ENCODE measurements around the gene FBXO31. TPM values are rescaled to one million over a fixed set of nuclear protein-coding genes. Genes with fewer than 3 reads are reported as not detected.
"Not testable (repeated sequence)": the region's sequence is repeated elsewhere in the genome, so short reads cannot be mapped to it uniquely, and the experiment has no call there.

FBXO31 gene
- polyA plus RNA-seq, 3 donors from 2014 or later = 13.0 to 24.8 (median 14.9) TPM

DNA sequence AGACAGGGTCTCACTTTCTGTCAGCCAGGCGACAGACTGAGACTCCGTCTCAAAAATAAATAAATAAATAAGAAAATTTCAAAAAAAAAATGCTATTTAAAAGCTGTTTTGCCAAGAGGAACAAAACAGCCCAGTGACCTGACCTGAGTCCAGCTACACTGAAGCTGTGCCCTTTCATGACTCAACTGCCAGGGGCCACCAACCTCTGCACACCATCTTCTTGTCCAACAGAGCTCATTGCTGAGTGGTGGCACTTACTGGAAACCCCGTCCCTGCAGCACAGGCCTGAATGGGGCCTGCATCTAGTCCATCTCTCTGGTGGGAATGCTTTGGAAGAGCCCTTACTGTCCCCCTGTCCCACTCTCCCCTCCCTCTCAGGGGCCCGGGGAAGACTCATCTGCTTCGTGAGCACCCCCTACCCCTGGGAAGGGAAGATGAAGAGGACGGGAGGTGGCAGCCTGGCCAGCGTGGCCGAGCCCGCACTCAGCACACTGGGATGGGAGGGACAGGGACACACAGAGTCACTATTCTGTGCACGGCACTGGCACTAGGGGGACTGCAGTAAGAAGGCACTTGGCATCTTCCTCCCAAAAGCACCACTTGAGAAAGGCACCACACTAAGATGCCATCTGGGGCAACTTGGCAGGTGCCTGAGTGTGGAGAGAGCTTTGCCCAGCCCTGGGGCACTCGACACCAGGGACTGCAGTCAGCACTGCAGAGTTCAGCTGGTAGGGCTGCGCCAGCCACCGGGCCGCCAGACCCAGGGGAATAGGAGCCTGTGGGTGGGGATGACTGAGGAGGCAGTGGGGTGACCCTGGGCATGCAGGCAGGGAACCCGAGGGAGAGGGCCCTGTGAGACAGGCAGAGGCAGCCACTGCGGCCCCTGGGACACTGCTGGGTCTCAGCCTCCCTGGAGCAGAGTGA is 13.5 kb downstream of the FBXO31 start:
- no peak overlapping the region for H3K4me3 Mint-ChIP-seq
- no peak overlapping the region for H3K27ac Mint-ChIP-seq
- H3K27me3 Mint-ChIP-seq (ENCODE audit: low read depth in 3 of 3) = peaks cover 0 to 4% (median 0%) of the 10 kb centered on the region in 3 donors
- no peaks in the 10 kb centered on the region for H3K9me3 Mint-ChIP-seq
- DNase-seq = no peak
- peaks cover 27 to 40% of the 10 kb centered on the region in 2 donors for H3K4me1 Mint-ChIP-seq
- no peaks in the 10 kb centered on the region for H3K36me3 Mint-ChIP-seq

DNA sequence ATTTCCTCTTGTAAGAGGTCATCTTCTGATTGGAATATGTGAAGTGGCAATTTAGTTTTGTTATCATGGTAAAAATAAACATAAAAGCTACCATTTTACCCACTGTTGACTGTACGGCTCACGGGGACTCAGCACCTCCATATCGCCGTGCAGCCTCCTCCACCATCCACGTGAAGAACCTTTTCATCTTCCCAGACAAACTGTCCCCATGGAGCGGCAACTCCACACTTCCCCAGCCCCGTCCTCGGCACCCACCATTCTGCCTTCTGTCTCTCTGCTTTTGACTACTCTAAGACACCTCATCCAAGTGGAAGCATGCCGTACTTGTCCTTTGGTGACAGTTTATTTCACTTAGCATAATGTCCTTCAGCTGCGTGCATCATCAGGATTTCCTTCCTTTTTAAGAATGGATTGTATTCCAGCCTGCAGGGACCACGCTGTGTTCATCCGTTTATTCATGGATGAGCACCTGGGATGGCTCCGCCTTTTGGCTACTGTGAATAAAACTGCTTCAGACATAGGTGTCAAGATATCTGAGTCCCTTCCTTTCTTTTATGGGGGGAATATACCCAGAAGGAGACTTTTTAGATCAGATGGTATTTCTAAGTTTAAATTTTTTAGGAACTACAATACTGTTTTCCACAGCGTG is 14.3 kb downstream of the FBXO31 start:
- DNase-seq = no peak
- no peak overlapping the region for H3K4me3 Mint-ChIP-seq

DNA sequence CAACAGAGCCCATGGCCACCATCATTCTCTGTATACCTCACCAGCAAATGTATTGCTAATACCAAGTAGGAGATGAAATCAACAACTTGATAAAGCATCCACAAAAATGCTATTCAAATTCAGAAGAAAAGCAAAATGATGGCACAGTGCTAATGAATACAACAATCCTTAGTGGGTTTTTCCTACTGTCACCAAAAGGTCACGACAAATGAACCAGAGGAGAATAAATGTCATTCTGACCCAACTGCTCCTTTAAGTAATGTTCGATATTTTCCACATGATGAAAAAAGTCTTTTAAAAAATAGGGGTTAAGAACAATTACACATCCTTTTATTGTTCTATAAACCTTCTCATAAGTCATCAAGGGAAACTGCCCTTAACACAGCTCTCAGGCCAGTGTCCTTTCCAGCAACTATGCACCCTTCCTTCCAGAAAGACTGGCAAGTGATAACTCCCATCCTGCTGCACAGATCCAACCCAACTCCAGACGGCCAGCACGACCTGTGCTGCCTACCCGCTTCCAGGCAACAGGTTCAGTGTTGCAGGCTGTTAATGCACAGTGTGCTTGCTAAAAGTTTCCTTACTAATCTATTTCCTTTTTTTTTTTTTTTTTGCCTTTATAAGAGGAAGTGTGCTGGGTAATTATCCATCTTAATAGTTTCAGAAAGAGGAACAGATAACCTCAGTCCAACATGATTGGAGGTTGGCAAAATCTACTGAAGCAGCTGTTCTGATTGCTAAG is 15.4 kb downstream of the FBXO31 start:
- Mint-ChIP-seq H3K9me3 (no peaks in the 10 kb centered on the region), H3K27ac (peak overlapping the region in 2 of 6 donors; percentile 11 to 53), H3K36me3 (peaks cover 0 to 4% (median 0%) of the 10 kb centered on the region in 3 donors), H3K4me3 (no peak overlapping the region), H3K27me3 (ENCODE audit: low read depth in 3 of 3) (peaks cover 0 to 2% (median 2%) of the 10 kb centered on the region in 3 donors), H3K4me1 (peaks cover 28 to 55% of the 10 kb centered on the region in 2 donors)
- no peak for DNase-seq

More for the DNA sequence above, 14.3 kb downstream of the FBXO31 start:
- Mint-ChIP-seq H3K27ac (no peak overlapping the region), H3K4me1 (peaks cover 30 to 48% of the 10 kb centered on the region in 2 donors), H3K9me3 (no peaks in the 10 kb centered on the region), H3K36me3 (no peaks in the 10 kb centered on the region), H3K27me3 (ENCODE audit: low read depth in 3 of 3) (peaks cover 0 to 3% (median 2%) of the 10 kb centered on the region in 3 donors)

DNA sequence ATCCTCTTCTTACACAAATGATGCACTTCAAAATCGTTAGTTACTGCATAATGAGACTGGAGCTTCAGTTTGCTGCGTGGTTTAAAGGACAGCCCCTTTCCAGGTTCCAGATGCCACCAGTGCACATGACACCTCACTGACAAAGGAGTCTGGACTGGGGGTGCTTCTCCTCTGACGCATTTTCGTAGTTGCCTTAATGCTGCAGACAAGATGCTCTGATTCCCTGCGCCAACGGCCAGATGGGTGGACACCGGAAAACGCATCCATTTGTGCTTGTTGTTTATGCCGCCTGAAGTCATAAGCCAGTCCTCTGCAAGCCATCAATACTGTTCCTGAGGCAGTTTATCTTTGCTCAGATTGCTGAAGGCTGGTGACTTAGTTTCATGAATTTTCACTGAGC is 16.0 kb downstream of the FBXO31 start:
- Mint-ChIP-seq H3K4me3 (no peak overlapping the region), H3K4me1 (peaks cover 30 to 55% of the 10 kb centered on the region in 2 donors)

DNA sequence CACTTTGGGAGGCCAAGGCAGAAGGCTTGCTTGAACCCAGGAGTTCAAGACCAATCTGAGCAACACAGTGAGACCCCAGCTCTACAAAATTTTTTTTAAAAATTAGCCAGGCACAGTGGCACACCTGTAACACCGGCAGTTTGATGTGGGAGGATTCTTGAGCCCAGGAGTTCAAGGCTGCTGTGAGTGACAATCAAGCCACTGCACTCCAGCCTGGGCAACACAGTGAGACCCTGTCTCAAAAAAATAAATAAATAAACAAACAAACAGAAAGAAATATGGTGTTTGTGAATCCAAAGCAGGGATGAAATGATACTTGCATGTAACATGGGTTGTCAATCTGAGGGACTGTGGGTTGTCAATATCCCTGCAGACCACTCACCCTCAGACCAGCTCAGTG is 16.6 kb downstream of the FBXO31 start:
- Mint-ChIP-seq H3K36me3 (peaks cover 0 to 4% (median 0%) of the 10 kb centered on the region in 3 donors), H3K4me1 (peaks cover 28 to 52% of the 10 kb centered on the region in 2 donors), H3K4me3 (no peak overlapping the region), H3K27ac (peak overlapping the region in 1 of 6 donors; percentile 24), H3K9me3 (no peaks in the 10 kb centered on the region), H3K27me3 (ENCODE audit: low read depth in 3 of 3) (peaks cover 0 to 2% (median 2%) of the 10 kb centered on the region in 3 donors)
- no peak for DNase-seq

More for the DNA sequence above, 16.0 kb downstream of the FBXO31 start:
- no peak for DNase-seq
- Mint-ChIP-seq H3K27ac (no peak overlapping the region), H3K36me3 (peaks cover 0 to 4% (median 0%) of the 10 kb centered on the region in 3 donors), H3K27me3 (ENCODE audit: low read depth in 3 of 3) (peaks cover 0 to 2% (median 2%) of the 10 kb centered on the region in 3 donors), H3K9me3 (no peaks in the 10 kb centered on the region)

DNA sequence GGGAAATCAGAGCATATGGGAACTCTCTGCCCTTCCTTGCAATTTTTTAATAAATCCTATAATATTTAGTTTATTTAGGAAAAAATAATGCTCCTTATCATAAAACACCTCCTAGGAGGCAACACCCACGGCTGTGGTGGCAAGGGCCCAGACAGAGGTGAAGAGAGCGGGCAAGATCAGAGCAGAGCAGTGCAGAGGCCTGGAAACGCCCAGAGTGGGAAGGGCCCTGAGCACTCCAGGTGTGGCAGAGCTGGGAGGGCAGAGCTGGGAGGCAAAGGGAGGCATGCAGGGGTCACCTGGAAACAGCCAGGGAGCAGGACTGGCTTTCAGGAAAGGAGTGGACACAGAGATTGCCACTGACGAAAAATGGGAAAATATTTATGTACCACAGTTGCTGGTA is 17.3 kb downstream of the FBXO31 start:
- Mint-ChIP-seq H3K36me3 (peaks cover 0 to 4% (median 0%) of the 10 kb centered on the region in 3 donors), H3K27ac (peak overlapping the region in 1 of 6 donors; percentile 24), H3K4me3 (no peak overlapping the region), H3K9me3 (no peaks in the 10 kb centered on the region), H3K4me1 (peaks cover 22 to 46% of the 10 kb centered on the region in 2 donors), H3K27me3 (ENCODE audit: low read depth in 3 of 3) (peaks cover 0 to 2% (median 2%) of the 10 kb centered on the region in 3 donors)
- no peak for DNase-seq

DNA sequence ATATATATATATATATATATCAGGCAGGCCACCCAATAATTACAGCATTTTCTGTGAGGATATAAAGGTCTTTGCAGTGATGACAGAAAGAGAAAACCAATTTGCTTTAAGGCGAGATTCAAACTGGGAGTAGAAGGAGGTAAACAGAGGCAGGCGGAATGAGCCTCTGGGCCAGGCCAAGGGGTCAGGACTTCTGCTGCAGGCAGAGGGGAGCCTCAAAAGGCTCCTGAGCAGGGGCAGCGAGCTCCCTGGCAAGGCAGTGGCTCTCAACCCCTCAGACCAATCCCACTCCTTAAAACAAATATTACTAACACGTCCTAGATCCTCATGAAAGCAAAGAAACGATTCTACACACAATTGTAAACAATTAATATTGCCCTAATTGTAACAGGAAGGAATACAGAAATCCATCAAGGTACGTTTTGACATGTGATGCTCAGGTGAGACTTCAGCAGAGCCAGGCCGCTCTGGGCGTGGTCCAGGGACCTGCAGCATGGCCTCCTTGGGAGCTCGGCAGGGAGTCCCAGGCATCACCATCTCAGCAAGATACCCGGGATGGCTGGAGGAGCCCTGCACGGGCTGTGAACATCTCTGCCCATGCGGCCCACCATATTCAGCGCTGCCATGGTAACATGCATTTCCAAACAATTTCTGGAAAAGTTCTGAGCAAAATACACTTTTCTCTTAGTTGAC is 18.4 kb downstream of the FBXO31 start:
- Mint-ChIP-seq H3K27ac (peak overlapping the region in 2 of 6 donors; percentile 4 to 23), H3K9me3 (no peaks in the 10 kb centered on the region), H3K36me3 (peaks cover 0 to 4% (median 2%) of the 10 kb centered on the region in 3 donors), H3K4me1 (peaks cover 19 to 42% of the 10 kb centered on the region in 2 donors), H3K4me3 (no peak overlapping the region), H3K27me3 (ENCODE audit: low read depth in 3 of 3) (peaks cover 0 to 5% (median 2%) of the 10 kb centered on the region in 3 donors)
- no peak for DNase-seq

DNA sequence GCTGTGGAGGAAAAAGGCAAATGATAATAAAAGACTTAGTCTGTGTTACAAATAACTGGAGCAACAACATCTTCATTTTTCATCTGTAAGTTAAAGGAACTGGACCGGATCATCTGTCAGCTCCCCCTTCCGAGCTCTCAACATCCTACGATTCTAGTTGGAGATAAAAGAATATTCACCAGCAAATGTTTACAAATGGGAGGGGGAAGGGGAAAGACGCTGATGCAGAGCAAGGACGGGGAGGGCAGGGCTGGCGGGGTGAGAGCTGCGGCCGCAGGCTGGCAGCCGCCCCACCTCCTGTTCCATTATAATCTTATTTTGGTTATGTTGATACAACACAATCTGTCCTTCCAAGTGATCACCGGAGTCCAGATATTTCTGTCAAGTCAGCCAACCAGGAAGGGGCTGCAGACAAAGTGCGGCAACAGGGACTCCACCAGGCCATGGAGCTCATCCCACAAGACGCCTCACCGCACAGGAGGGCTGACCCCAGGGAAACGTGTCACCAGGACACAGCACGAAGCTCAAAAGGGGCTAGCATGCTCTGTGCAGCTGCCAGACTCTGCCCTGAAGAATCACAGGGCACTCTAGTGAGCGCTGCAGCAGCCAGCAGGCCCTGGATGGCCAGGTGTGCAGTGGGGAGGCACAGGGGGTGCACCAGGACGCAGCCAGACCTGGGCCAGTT is 19.7 kb downstream of the FBXO31 start:
- peaks cover 4 to 8% (median 8%) of the 10 kb centered on the region in 3 donors for H3K36me3 Mint-ChIP-seq
- H3K27ac Mint-ChIP-seq = peak overlapping the region in 5 of 6 donors; percentile 7 to 62 (median 23)
- peaks cover 14 to 36% of the 10 kb centered on the region in 2 donors for H3K4me1 Mint-ChIP-seq
- no peak overlapping the region for H3K4me3 Mint-ChIP-seq
- peaks cover 0 to 5% (median 2%) of the 10 kb centered on the region in 3 donors for H3K27me3 Mint-ChIP-seq (ENCODE audit: low read depth in 3 of 3)
- DNase-seq = no peak
- no peaks in the 10 kb centered on the region for H3K9me3 Mint-ChIP-seq

DNA sequence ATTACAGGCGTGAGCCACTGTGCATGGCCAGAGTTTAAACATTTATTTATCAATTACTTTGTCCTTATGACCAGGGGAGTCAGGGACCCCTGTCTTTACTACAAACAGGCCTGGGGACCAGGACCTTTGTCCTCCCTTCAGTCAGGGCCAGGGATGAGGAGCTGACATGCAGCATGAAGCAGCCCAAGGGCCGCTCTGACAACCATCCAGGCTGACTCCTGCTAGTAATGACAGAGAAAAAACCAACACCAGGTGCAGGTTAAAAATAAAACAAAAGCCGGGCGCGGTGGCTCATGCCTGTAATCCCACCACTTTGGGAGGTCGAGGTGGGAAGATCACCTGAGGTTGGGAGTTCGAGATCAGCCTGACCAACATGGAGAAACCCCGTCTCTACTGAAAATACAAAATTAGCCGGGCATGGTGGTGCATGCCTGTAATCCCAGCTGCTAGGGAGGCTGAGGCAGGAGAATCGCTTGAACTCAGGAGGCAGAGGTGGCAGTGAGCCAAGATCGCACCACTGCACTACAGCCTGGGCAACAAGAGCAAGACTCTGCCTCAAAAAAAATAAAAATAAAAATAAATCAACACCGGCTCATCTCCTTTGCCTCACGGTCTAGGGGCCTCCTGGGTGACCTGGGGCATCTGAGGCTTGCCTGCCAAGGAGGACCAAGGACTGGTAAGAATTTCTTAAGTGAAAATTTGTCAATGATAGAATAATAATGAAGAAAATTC is 20.6 kb downstream of the FBXO31 start:
- H3K9me3 Mint-ChIP-seq; DNase-seq; H3K4me3 Mint-ChIP-seq; H3K27me3 Mint-ChIP-seq (ENCODE audit: low read depth in 3 of 3): not testable (repeated sequence)
- peak overlapping the region in 2 of 6 donors; percentile 5 to 23 for H3K27ac Mint-ChIP-seq
- peaks cover 7 to 11% (median 8%) of the 10 kb centered on the region in 3 donors for H3K36me3 Mint-ChIP-seq
- H3K4me1 Mint-ChIP-seq = peaks cover 11 to 31% of the 10 kb centered on the region in 2 donors

DNA sequence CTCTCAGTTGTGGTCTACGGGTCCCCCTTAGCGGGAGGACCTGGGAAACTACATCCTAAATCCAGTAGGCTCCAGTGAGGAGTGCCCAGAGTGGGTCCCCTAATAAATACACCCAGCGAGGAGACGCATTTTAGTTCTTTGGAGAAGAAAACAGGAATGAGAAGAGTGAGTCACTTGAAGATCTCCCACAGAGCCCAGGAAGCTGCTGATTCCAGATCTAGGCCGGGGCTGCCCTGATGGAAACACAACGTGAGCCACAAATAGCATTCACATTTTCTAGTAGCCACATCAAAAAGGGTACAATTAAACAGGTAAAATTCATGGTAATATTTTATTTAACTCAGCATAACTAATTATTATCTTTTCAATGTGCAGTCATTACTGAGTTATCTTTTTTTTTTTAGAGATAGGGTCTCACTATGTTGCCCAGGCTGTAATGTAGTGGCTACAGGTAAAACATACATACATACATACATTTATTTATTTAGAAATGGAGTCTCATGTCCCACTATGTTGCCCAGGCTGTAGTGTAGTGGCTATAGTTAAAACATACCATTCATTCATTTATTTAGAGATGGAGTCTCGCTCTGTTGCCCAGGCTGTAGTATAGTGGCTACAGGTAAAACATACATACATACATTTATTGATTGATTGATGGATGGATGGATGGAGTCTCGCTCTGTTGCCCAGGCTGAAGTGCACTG is 21.5 kb downstream of the FBXO31 start:
- no peak for DNase-seq
- no peak overlapping the region for H3K27ac Mint-ChIP-seq
- peaks cover 8 to 12% (median 8%) of the 10 kb centered on the region in 3 donors for H3K36me3 Mint-ChIP-seq
- peaks cover 8 to 23% of the 10 kb centered on the region in 2 donors for H3K4me1 Mint-ChIP-seq
- H3K9me3 Mint-ChIP-seq = no peaks in the 10 kb centered on the region
- no peak overlapping the region for H3K4me3 Mint-ChIP-seq
- H3K27me3 Mint-ChIP-seq (ENCODE audit: low read depth in 3 of 3) = peaks cover 0 to 5% (median 2%) of the 10 kb centered on the region in 3 donors

DNA sequence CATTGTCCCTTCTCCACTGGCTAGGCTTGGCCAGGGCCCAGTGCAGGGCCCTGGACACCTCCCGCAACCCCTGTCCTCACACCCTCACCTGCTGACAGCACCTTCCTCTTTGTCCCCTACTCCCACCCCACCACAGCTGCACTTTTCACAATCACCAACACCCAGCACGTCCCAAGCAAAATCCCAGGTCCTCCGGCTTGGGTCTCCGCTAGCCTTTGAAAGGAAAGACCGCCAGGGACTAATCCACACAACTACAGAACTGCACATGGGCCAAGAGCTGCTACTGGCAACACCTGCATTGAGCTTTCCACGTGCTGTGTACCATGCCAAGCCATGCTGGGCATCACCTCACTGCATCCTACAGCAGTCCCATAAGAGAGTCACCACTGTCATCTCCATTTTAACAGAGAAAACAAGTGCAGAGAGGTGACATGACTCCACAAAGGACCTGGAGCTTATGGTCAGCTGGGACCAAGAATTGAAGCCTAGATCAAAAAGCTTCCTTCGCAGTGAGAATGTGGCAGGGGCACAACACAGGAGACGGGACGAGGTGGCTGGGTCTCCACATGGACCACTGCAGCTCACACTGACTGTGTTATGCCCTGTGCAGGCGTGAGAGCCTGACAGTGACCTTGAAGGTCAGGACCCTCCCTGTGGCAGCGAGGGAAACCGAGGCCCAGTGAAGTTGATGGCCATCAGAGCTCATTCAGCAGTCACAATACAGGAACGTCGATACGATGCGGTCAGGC is 22.5 kb downstream of the FBXO31 start:
- no peak overlapping the region for H3K27ac Mint-ChIP-seq
- H3K27me3 Mint-ChIP-seq (ENCODE audit: low read depth in 3 of 3) = peaks cover 0 to 6% (median 2%) of the 10 kb centered on the region in 3 donors
- peaks cover 8 to 23% of the 10 kb centered on the region in 2 donors for H3K4me1 Mint-ChIP-seq
- no peak for DNase-seq
- no peak overlapping the region for H3K4me3 Mint-ChIP-seq
- H3K36me3 Mint-ChIP-seq = peaks cover 8 to 16% (median 8%) of the 10 kb centered on the region in 3 donors
- no peaks in the 10 kb centered on the region for H3K9me3 Mint-ChIP-seq
